ENCODE results near the gene EDARADD.
"Not testable (repeated sequence)": the region's sequence is repeated elsewhere in the genome, so short reads cannot be mapped to it uniquely, and the experiment has no call there.

The EDARADD gene

GRCh38 chr1:236393681-236394481 lies at the start of gene EDARADD:
Gene EDARADD (plus strand): TSS chr1:236394286. CDS start chr1:236394445, 159 bp downstream.
- no peak for DNase-seq (ENCODE audit: low spot score)

- no peak for DNase-seq (ENCODE audit: low spot score)
These were observed 48.4 kb upstream of the EDARADD start for GRCh38 chr1:236345728-236346127.

- no peak for DNase-seq (ENCODE audit: low spot score)
These were observed 46.0 kb upstream of the EDARADD start for GRCh38 chr1:236348071-236348470.

GRCh38 chr1:236350308-236350707 lies 43.8 kb upstream of the EDARADD start:
- DNase-seq (ENCODE audit: low spot score): no peak

- DNase-seq (ENCODE audit: low spot score): no peak
These were observed 42.1 kb upstream of the EDARADD start for GRCh38 chr1:236351875-236352573.

GRCh38 chr1:236352747-236353146 lies 41.3 kb upstream of the EDARADD start:
- not testable (repeated sequence) for DNase-seq (ENCODE audit: low spot score)

- no peak for DNase-seq (ENCODE audit: low spot score)
These were observed 40.3 kb upstream of the EDARADD start for GRCh38 chr1:236353813-236354212.

GRCh38 chr1:236354330-236355147 lies 39.5 kb upstream of the EDARADD start:
- no peak for DNase-seq (ENCODE audit: low spot score)

- no peak for DNase-seq (ENCODE audit: low spot score)
These were observed 37.9 kb upstream of the EDARADD start for GRCh38 chr1:236356141-236356540.

- DNase-seq (ENCODE audit: low spot score): no peak
These were observed 32.0 kb upstream of the EDARADD start for GRCh38 chr1:236361909-236362590.

- no peak for DNase-seq (ENCODE audit: low spot score)
These were observed 30.8 kb upstream of the EDARADD start for GRCh38 chr1:236363237-236363636.

- DNase-seq (ENCODE audit: low spot score): no peak
These were observed 28.0 kb upstream of the EDARADD start for GRCh38 chr1:236365999-236366570.

GRCh38 chr1:236366681-236367080 lies 27.4 kb upstream of the EDARADD start:
- DNase-seq (ENCODE audit: low spot score): not testable (repeated sequence)

- DNase-seq (ENCODE audit: low spot score): no peak
These were observed 23.7 kb upstream of the EDARADD start for GRCh38 chr1:236370420-236370819.

GRCh38 chr1:236371083-236371482 lies 23.0 kb upstream of the EDARADD start:
- no peak for DNase-seq (ENCODE audit: low spot score)

- DNase-seq (ENCODE audit: low spot score): no peak
These were observed 16.1 kb upstream of the EDARADD start for GRCh38 chr1:236377832-236378535.

- DNase-seq (ENCODE audit: low spot score): no peak
These were observed 12.4 kb upstream of the EDARADD start for GRCh38 chr1:236381565-236382158.

GRCh38 chr1:236388332-236388731 lies 5.8 kb upstream of the EDARADD start:
- no peak for DNase-seq (ENCODE audit: low spot score)

- no peak for DNase-seq (ENCODE audit: low spot score)
These were observed 4.8 kb upstream of the EDARADD start for GRCh38 chr1:236389253-236389652.

GRCh38 chr1:236391008-236391407 lies 3.1 kb upstream of the EDARADD start:
- no peak for DNase-seq (ENCODE audit: low spot score)

Measured in putamen (tissue), 1 donor.